DMS 273 (cell line): Measurements from ENCODE around the gene NEURL1.
"Not testable (repeated sequence)": the region's sequence is repeated elsewhere in the genome, so short reads cannot be mapped to it uniquely, and the experiment has no call there.

Experiments
- DNase-seq: peaks from one replicate; lab custom pipeline; 2025; ENCODE audit not compliant: unreplicated experiment; lab: John Stamatoyannopoulos, UW

NEURL1 gene

GRCh38 chr10:103602028-103602851 lies 108.7 kb downstream of the NEURL1 start:
- DNase-seq: no peak

GRCh38 chr10:103602852-103603155 lies 109.3 kb downstream of the NEURL1 start:
- DNase-seq: no peak

GRCh38 chr10:103603382-103603781 lies 109.9 kb downstream of the NEURL1 start:
- DNase-seq: no peak

- DNase-seq: peak; percentile 60
Measured at GRCh38 chr10:103605359-103606096, 112.0 kb downstream of the NEURL1 start.

GRCh38 chr10:103606097-103606438 lies 112.6 kb downstream of the NEURL1 start:
- DNase-seq: not testable (repeated sequence)

GRCh38 chr10:103607051-103607450 lies 113.5 kb downstream of the NEURL1 start:
- DNase-seq: not testable (repeated sequence)

- not testable (repeated sequence) for DNase-seq
Measured at GRCh38 chr10:103608056-103608455, 114.6 kb downstream of the NEURL1 start.

GRCh38 chr10:103609231-103610082 lies 116.0 kb downstream of the NEURL1 start:
- no peak for DNase-seq

- DNase-seq: no peak
Measured at GRCh38 chr10:103610083-103610472, 116.6 kb downstream of the NEURL1 start.

GRCh38 chr10:103610921-103611511 lies 117.5 kb downstream of the NEURL1 start:
- no peak for DNase-seq

GRCh38 chr10:103612462-103613365 lies 119.2 kb downstream of the NEURL1 start:
- no peak for DNase-seq

GRCh38 chr10:103613616-103614015 lies 120.1 kb downstream of the NEURL1 start:
- no peak for DNase-seq

GRCh38 chr10:103614306-103615158 lies 121.0 kb downstream of the NEURL1 start:
- DNase-seq: no peak

- no peak for DNase-seq
Measured at GRCh38 chr10:103616705-103617601, 123.4 kb downstream of the NEURL1 start.

GRCh38 chr10:103617602-103618385 lies 124.3 kb downstream of the NEURL1 start:
- DNase-seq: no peak

GRCh38 chr10:103618575-103619423 lies 125.3 kb downstream of the NEURL1 start:
- DNase-seq: peak; percentile 76
